ENCODE results near the gene CEBPA.

DNA sequence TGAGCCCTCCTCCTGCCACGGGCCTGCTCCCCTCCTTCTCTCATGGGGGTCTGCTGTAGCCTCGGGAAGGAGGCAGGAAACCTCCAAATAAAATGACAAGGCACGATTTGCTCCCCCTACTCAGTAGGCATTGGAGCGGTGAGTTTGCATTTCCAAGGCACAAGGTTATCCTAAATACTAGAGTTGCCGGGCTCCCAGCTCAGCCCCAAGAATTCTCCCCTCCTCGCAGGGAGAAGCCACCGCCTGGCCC, 1.5 kb downstream of the CEBPA start:
- TF ChIP-seq POLR2A (IDR thresholded peaks at IDR 0.05) = no peak
- TF ChIP-seq, protein P1, sequence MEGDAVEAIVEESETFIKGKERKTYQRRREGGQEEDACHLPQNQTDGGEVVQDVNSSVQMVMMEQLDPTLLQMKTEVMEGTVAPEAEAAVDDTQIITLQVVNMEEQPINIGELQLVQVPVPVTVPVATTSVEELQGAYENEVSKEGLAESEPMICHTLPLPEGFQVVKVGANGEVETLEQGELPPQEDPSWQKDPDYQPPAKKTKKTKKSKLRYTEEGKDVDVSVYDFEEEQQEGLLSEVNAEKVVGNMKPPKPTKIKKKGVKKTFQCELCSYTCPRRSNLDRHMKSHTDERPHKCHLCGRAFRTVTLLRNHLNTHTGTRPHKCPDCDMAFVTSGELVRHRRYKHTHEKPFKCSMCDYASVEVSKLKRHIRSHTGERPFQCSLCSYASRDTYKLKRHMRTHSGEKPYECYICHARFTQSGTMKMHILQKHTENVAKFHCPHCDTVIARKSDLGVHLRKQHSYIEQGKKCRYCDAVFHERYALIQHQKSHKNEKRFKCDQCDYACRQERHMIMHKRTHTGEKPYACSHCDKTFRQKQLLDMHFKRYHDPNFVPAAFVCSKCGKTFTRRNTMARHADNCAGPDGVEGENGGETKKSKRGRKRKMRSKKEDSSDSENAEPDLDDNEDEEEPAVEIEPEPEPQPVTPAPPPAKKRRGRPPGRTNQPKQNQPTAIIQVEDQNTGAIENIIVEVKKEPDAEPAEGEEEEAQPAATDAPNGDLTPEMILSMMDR (IDR thresholded peaks at IDR 0.05) = no peak

Measured in stomach (tissue), 4 donors.